ENCODE data around the gene MPHOSPH9. TPM values are rescaled to one million over a fixed set of nuclear protein-coding genes. Genes with fewer than 3 reads are reported as not detected.

The MPHOSPH9 gene
- total and polyA plus RNA-seq, 12 donors = 11.7 to 61.7 (median 23.5) TPM

DNA sequence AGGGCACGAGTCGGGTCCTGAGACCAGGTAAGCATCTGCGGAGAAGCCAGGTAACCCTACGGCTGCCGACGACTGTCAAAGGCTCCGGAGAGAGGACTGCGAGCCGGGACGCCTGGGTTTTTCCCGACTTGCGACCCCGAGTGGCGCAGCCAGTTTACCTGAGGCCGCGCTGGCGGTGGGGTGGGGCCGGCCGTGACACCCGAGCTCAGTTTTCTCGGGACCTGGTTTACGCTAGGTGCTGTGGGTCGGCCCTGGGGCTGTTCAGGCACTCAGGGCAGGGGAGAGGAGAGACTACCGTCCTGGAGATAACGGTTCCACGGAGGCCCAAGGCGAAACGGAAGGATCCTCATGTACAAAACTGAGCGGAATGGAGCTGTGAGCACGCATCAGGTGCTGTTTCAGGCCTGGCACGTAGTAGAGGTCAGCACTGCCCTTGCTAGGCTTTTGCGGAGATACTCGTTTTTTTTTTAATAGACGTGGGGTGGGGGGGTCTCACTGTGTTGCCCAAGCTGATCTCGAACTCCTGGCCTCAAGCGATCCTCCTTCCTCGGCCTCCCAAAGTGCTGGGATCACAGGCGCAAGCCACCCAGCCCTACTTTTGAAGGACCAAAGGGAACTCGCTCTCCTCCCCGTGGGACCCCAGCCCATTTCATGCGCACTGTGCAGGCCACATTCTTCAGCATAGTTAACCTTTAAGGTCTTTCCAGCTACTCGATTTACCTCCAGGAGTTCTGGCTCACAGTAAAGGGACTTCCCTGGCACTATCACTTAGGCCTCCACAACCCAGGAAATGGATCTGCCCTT lies 766 bp upstream of the MPHOSPH9 start:
- Histone ChIP-seq H3K9me3 (replicated peaks in 1 of 3) (no peaks in the 10 kb centered on the region), H3K27me3 (no peaks in the 10 kb centered on the region), H3K4me1 (replicated peaks in 1 of 2) (peaks cover 8 to 31% of the 10 kb centered on the region in 2 donors), H3K27ac (peak overlapping the region; percentile 74 to 96 (median 90)), H3K4me3 (peak overlapping the region; percentile 53 to 83 (median 75)), H3K36me3 (replicated peaks in 1 of 2) (no peaks in the 10 kb centered on the region)
- TF ChIP-seq, protein P1, sequence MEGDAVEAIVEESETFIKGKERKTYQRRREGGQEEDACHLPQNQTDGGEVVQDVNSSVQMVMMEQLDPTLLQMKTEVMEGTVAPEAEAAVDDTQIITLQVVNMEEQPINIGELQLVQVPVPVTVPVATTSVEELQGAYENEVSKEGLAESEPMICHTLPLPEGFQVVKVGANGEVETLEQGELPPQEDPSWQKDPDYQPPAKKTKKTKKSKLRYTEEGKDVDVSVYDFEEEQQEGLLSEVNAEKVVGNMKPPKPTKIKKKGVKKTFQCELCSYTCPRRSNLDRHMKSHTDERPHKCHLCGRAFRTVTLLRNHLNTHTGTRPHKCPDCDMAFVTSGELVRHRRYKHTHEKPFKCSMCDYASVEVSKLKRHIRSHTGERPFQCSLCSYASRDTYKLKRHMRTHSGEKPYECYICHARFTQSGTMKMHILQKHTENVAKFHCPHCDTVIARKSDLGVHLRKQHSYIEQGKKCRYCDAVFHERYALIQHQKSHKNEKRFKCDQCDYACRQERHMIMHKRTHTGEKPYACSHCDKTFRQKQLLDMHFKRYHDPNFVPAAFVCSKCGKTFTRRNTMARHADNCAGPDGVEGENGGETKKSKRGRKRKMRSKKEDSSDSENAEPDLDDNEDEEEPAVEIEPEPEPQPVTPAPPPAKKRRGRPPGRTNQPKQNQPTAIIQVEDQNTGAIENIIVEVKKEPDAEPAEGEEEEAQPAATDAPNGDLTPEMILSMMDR (IDR thresholded peaks at IDR 0.05) = no peak
- TF ChIP-seq POLR2A (IDR thresholded peaks at IDR 0.05) = peak in 1 of 2 donors; percentile 65
- WGBS, 4 donors = 0 to 12% (median 5%) methylated on average over 8 to 42 of the region's 42 CpGs
- peak in 2 of 7 donors; percentile 19 to 59 for DNase-seq
- intact Hi-C loops (cut with DNase I) = no loop called here

DNA sequence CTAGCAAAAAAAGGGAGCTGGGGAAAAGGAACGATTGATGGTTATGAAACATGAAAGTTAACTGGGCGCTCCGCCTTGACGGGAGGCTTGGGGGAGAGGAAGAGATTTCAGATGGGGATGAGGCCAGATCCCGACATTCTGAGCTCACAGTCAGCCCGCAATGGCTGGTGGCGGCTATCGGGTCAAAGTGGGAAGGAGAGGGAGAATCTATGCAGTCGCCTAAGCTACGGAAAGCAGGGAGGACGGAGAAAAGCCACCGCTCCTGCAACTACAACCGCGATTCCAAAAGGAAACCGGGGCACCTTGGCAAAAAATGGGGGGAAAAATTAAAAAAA lies 502 bp downstream of the MPHOSPH9 start:
- intact Hi-C loops (cut with DNase I) = no loop called here
- Histone ChIP-seq H3K27ac (peak overlapping the region; percentile 86 to 96 (median 91)), H3K9me3 (replicated peaks in 1 of 3) (no peaks in the 10 kb centered on the region), H3K4me1 (replicated peaks in 1 of 2) (peaks cover 8 to 38% of the 10 kb centered on the region in 2 donors), H3K36me3 (replicated peaks in 1 of 2) (no peaks in the 10 kb centered on the region), H3K4me3 (peak overlapping the region in 3 of 4 donors; percentile 46 to 79 (median 65)), H3K27me3 (no peaks in the 10 kb centered on the region)
- no peak for DNase-seq
- no peak for TF ChIP-seq POLR2A (IDR thresholded peaks at IDR 0.05)
- TF ChIP-seq, protein P1 (IDR thresholded peaks at IDR 0.05) = no peak
- WGBS, 4 donors = 0 to 1% (median 0%) methylated on average over 15 of the region's 15 CpGs

DNA sequence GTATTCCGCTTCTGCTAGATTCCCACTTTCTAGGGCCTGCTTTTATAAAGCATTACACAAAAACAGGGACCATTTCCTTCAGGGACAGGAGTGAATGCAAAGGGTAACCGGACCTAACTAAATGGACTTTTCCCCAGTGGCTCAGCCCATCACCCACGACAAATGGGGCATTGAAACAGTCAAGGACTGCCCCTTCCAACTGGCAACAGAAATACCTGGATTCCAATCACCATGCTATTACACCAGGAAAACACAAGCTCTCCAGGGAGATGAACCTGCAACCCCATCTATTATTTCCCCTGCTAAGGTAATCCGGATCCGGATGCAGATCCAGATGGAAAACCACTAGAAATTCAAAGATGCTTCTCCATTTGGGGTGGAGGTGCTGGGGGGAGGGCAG lies 1.0 kb downstream of the MPHOSPH9 start:
- Histone ChIP-seq H3K27ac (peak overlapping the region in 2 of 5 donors; percentile 93 to 96), H3K36me3 (replicated peaks in 1 of 2) (no peaks in the 10 kb centered on the region), H3K27me3 (no peaks in the 10 kb centered on the region), H3K9me3 (replicated peaks in 1 of 3) (no peaks in the 10 kb centered on the region), H3K4me3 (peak overlapping the region in 2 of 4 donors; percentile 46 to 79), H3K4me1 (replicated peaks in 1 of 2) (peaks cover 8 to 38% of the 10 kb centered on the region in 2 donors)
- 17 to 22% (median 21%) methylated on average over 5 of the region's 5 CpGs for WGBS, 4 donors
- DNase-seq = no peak
- no peak for TF ChIP-seq POLR2A (IDR thresholded peaks at IDR 0.05)
- TF ChIP-seq, protein P1 (IDR thresholded peaks at IDR 0.05) = no peak
- intact Hi-C loops (cut with DNase I) = no loop called here

DNA sequence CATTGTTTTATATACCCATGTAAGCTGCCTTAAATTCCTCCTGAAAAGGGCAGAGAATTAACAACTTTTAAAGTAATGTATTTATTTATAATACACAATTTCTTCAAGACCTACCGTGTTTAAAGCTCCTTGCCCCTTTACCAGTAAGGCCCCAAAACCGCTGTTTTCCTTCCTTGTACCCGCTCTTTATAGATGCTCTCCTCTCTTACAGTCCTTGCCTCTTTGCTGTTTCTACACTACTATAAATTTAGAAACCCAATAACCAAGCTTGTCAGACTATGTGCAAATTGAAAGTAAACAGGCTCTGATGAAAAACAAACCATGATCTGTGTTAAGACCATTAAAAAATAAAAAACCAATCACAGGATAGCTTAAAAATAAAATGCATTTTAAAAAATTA lies 3.9 kb downstream of the MPHOSPH9 start:
- Histone ChIP-seq H3K9me3 (replicated peaks in 1 of 3) (no peaks in the 10 kb centered on the region), H3K27ac (no peak overlapping the region), H3K4me1 (replicated peaks in 1 of 2) (peaks cover 4 to 25% of the 10 kb centered on the region in 2 donors), H3K36me3 (replicated peaks in 1 of 2) (no peaks in the 10 kb centered on the region), H3K27me3 (no peaks in the 10 kb centered on the region), H3K4me3 (no peak overlapping the region)
- intact Hi-C loops (cut with DNase I) = no loop called here
- no peak for TF ChIP-seq POLR2A (IDR thresholded peaks at IDR 0.05)
- TF ChIP-seq, protein P1 (IDR thresholded peaks at IDR 0.05) = no peak
- 78 to 89% (median 85%) methylated on average over 3 of the region's 3 CpGs for WGBS, 4 donors
- no peak for DNase-seq
